GM12878 (cell line): ENCODE data around the gene PNMA6E. TPM values are rescaled to one million over a fixed set of nuclear protein-coding genes. Genes with fewer than 3 reads are reported as not detected.

Experiments
- BCL11A ChIP-seq: IDR thresholded peaks from 2 replicates; pipeline ENCODE4 v1.6.1; 2011; ENCODE audit warnings: low read depth, low read length
- CBFB ChIP-seq: IDR thresholded peaks from 2 replicates; pipeline ENCODE4 v1.6.1; 2016; ENCODE audit warnings: antibody characterized with exemption, low read depth
- MYC ChIP-seq: IDR thresholded peaks from 2 replicates; pipeline ENCODE4 v1.6.1; 2011; ENCODE audit warnings: mild to moderate bottlenecking, low read length, moderate library complexity, inconsistent platforms; ENCODE audit not compliant: insufficient read depth, insufficient replicate concordance, insufficient read length, severe bottlenecking
- RUNX3 ChIP-seq: IDR thresholded peaks from 2 replicates; pipeline ENCODE4 v1.6.1; 2012; ENCODE audit warnings: low read length, inconsistent platforms
- SRF ChIP-seq, 2 experiments: IDR thresholded peaks; 2 replicates each; pipeline ENCODE4 v1.6.1; 2011; ENCODE audit warnings: low read depth in 2 of 2, low read length in 2 of 2, mild to moderate bottlenecking in 1 of 2, moderate library complexity in 1 of 2
- STAT1 ChIP-seq: fragments of 450-650 bp; conservative IDR thresholded peaks from 2 replicates; pipeline ENCODE4 v1.6.1; 2014; ENCODE audit warnings: antibody characterized with exemption, mild to moderate bottlenecking
- USF1 ChIP-seq: IDR thresholded peaks from 2 replicates; pipeline ENCODE4 v1.6.1; 2011; ENCODE audit warnings: borderline replicate concordance, low read depth, mild to moderate bottlenecking, moderate library complexity, mixed read lengths, low read length; ENCODE audit not compliant: insufficient read depth; ENCODE audit errors: extremely low read length
- YBX1 ChIP-seq: fragments of 450-650 bp; IDR thresholded peaks from 2 replicates; pipeline ENCODE4 v1.6.1; 2016; ENCODE audit warnings: antibody characterized with exemption
- ZNF687 ChIP-seq: fragments of 450-650 bp; IDR thresholded peaks from 2 replicates; pipeline ENCODE4 v1.6.1; 2017; ENCODE audit warnings: mild to moderate bottlenecking, moderate library complexity
- polyA plus RNA-seq, 11 experiments: library from polyadenylated mRNA; depleted of rRNA in 4 of 11; unstranded in 6 of 11; stranded (reverse) in 5 of 11; fragments of >200 nt; fragmentation: Nextera tagmentation in 4 of 11; fragmentation: Illumina TruSeq in 1 of 11; extraction: Ambion mirVana in 4 of 11; extraction: Trizol in 1 of 11; gene quantifications; 1 replicate in 1 of 11; 2 replicates in 10 of 11; pipeline versions ENCODE4 v1.2.1 to v1.2.3, GENCODE V29; 2011 to 2016; ENCODE audit warnings: inconsistent platforms in 2 of 11, missing spikeins in 2 of 11, low read depth in 1 of 11
- total RNA-seq, 4 experiments: library from RNA; depleted of rRNA in 3 of 4; stranded (reverse); fragments of >200 nt in 3 of 4; fragmentation: Illumina TruSeq in 1 of 4; extraction: Trizol in 1 of 4; gene quantifications; 2 replicates each; pipeline versions ENCODE4 v1.2.1 to v1.2.3, GENCODE V29; 2013 to 2021
- TF ChIP-seq, protein P1 (sequence below): IDR thresholded peaks from 2 replicates; pipeline ENCODE4 v1.6.1; 2011; ENCODE audit warnings: low read depth, low read length, improper control_type of control experiment, borderline replicate concordance
- TF ChIP-seq, protein P2 (sequence below): fragments of 150-350 bp; IDR thresholded peaks from 2 replicates; pipeline ENCODE4 v1.6.1; 2016; ENCODE audit warnings: low read depth, low read length

The PNMA6E gene
- total and polyA plus RNA-seq, 10 of the 15 experiments (the other 5 are each of a cell fraction or from before 2014, with no cell fraction given): not detected

DNA sequence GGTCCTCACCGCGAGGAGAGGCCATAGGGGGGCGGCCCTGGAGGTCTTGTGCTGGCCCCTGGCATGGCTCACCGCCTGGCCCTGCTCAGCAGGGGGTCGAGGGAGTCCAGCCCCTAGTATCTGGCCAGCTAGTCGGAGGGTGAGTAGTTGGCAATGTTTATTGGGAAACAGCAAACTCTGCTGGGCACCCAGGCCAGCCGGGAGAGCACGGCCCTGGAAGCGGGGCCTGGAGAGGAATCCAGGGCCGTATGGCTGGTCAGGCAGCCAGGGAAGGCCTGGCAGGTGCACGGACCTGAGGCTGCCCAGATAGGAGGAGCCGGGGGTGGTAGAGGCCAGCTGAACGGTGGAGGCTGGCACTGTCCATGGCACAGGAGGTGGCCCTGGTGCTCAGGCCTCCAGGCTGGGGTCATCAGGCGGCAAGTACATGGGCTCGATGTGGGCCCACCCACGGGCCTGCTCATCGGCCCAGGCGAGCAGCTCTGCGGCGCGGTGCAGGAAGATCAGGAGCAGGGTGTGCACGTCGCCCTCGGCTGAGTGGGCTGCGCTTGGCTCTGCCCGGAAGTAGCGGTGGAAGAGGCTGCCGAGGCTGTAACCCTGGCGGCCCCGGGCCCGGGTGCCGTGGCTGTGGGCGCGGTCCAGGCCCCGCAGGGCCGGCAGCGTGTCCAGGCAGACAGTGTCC is 43.3 kb upstream of the PNMA6E start (continued):
- TF ChIP-seq RUNX3 (no peak), BCL11A (no peak), YBX1 (no peak), SRF (IDR thresholded peaks at IDR 0.05; ENCODE audit: low read depth in 2 of 2, low read length in 2 of 2) (no peak), ZNF687 (no peak), STAT1 (no peak), CBFB (no peak), MYC (no peak), USF1 (no peak)
- TF ChIP-seq, protein P1, sequence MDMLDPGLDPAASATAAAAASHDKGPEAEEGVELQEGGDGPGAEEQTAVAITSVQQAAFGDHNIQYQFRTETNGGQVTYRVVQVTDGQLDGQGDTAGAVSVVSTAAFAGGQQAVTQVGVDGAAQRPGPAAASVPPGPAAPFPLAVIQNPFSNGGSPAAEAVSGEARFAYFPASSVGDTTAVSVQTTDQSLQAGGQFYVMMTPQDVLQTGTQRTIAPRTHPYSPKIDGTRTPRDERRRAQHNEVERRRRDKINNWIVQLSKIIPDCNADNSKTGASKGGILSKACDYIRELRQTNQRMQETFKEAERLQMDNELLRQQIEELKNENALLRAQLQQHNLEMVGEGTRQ: no peak
- TF ChIP-seq, protein P2, sequence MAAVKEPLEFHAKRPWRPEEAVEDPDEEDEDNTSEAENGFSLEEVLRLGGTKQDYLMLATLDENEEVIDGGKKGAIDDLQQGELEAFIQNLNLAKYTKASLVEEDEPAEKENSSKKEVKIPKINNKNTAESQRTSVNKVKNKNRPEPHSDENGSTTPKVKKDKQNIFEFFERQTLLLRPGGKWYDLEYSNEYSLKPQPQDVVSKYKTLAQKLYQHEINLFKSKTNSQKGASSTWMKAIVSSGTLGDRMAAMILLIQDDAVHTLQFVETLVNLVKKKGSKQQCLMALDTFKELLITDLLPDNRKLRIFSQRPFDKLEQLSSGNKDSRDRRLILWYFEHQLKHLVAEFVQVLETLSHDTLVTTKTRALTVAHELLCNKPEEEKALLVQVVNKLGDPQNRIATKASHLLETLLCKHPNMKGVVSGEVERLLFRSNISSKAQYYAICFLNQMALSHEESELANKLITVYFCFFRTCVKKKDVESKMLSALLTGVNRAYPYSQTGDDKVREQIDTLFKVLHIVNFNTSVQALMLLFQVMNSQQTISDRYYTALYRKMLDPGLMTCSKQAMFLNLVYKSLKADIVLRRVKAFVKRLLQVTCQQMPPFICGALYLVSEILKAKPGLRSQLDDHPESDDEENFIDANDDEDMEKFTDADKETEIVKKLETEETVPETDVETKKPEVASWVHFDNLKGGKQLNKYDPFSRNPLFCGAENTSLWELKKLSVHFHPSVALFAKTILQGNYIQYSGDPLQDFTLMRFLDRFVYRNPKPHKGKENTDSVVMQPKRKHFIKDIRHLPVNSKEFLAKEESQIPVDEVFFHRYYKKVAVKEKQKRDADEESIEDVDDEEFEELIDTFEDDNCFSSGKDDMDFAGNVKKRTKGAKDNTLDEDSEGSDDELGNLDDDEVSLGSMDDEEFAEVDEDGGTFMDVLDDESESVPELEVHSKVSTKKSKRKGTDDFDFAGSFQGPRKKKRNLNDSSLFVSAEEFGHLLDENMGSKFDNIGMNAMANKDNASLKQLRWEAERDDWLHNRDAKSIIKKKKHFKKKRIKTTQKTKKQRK: no peak
